Measurements from ENCODE around the gene PBX2. TPM values are rescaled to one million over a fixed set of nuclear protein-coding genes. Genes with fewer than 3 reads are reported as not detected.
"Not testable (repeated sequence)": the region's sequence is repeated elsewhere in the genome, so short reads cannot be mapped to it uniquely, and the experiment has no call there.

PBX2 gene
- total and polyA plus RNA-seq, 4 donors, result 11.5 to 91.2 (median 65.0) TPM

GRCh38 chr6:32191696-32192607, 1.9 kb upstream of the PBX2 start:
- Histone ChIP-seq H3K4me3 (ENCODE audit: low read length in 2 of 2) (no peak overlapping the region), H3K36me3 (ENCODE audit: control insufficient read depth in 1 of 2, insufficient read depth in 2 of 2, low read length in 1 of 2) (no peaks in the 10 kb centered on the region), H3K27me3 (ENCODE audit: control insufficient read depth in 1 of 2, insufficient read depth in 2 of 2, low read length in 1 of 2) (no peaks in the 10 kb centered on the region), H3K4me1 (ENCODE audit: control insufficient read depth in 1 of 2, insufficient read depth in 2 of 2, low read length in 2 of 2) (no peaks in the 10 kb centered on the region), H3K27ac (ENCODE audit: low read depth in 1 of 2, low read length in 2 of 2) (no peak overlapping the region), H3K9me3 (ENCODE audit: control insufficient read depth, low read length) (no peaks in the 10 kb centered on the region)
- 72 to 75% methylated on average over 15 of the region's 15 CpGs for WGBS, 2 donors
- no peak for DNase-seq
- ATAC-seq (ENCODE audit: low FRiP score), result no peak
- intact Hi-C loops (cut with DNase I), result loop anchor here (10.0 kb wide), 2 partner anchors 783 to 1013 kb away; partner anchors contain the start of genes HSD17B8 (in 1 of the 2), RING1 (in 1 of the 2), RXRB (in 1 of the 2) and SLC39A7 (in 1 of the 2)

- Histone ChIP-seq H3K27ac (ENCODE audit: low read depth in 1 of 2, low read length in 2 of 2) (peak overlapping the region in 1 of 2 donors; percentile 76), H3K36me3 (ENCODE audit: control insufficient read depth in 1 of 2, insufficient read depth in 2 of 2, low read length in 1 of 2) (no peaks in the 10 kb centered on the region), H3K4me1 (ENCODE audit: control insufficient read depth in 1 of 2, insufficient read depth in 2 of 2, low read length in 2 of 2) (no peaks in the 10 kb centered on the region), H3K27me3 (ENCODE audit: control insufficient read depth in 1 of 2, insufficient read depth in 2 of 2, low read length in 1 of 2) (no peaks in the 10 kb centered on the region), H3K9me3 (ENCODE audit: control insufficient read depth, low read length) (no peaks in the 10 kb centered on the region), H3K4me3 (ENCODE audit: low read length in 2 of 2) (no peak overlapping the region)
- WGBS, 2 donors, result 70 to 76% methylated on average over 8 of the region's 8 CpGs
- intact Hi-C loops (cut with DNase I), result loop anchor here (10.0 kb wide), 2 partner anchors 784 to 1014 kb away; partner anchors contain the start of genes HSD17B8 (in 1 of the 2), RING1 (in 1 of the 2), RXRB (in 1 of the 2) and SLC39A7 (in 1 of the 2)
- DNase-seq, result no peak
- no peak for ATAC-seq (ENCODE audit: low FRiP score)
These were observed 1.1 kb upstream of the PBX2 start for GRCh38 chr6:32190911-32191677.

GRCh38 chr6:32189742-32190053, 304 bp downstream of the PBX2 start:
- no peaks in the 10 kb centered on the region for H3K4me1 ChIP-seq (ENCODE audit: control insufficient read depth in 1 of 2, insufficient read depth in 2 of 2, low read length in 2 of 2)
- ATAC-seq (ENCODE audit: low FRiP score) (peak; percentile 4), DNase-seq (peak; percentile 60 to 80)
- H3K9me3 ChIP-seq (ENCODE audit: control insufficient read depth, low read length), result no peaks in the 10 kb centered on the region
- 10 to 20% methylated on average over 14 to 23 of the region's 23 CpGs for WGBS, 2 donors
- peak overlapping the region; percentile 30 to 60 for H3K27ac ChIP-seq (ENCODE audit: low read depth in 1 of 2, low read length in 2 of 2)
- intact Hi-C loops (cut with DNase I), result loop anchor here (10.0 kb wide), 2 partner anchors 785 to 1015 kb away; partner anchors contain the start of genes HSD17B8 (in 1 of the 2), RING1 (in 1 of the 2), RXRB (in 1 of the 2) and SLC39A7 (in 1 of the 2)
- H3K36me3 ChIP-seq (ENCODE audit: control insufficient read depth in 1 of 2, insufficient read depth in 2 of 2, low read length in 1 of 2), result no peaks in the 10 kb centered on the region
- peak overlapping the region; percentile 87 to 89 for H3K4me3 ChIP-seq (ENCODE audit: low read length in 2 of 2)
- H3K27me3 ChIP-seq (ENCODE audit: control insufficient read depth in 1 of 2, insufficient read depth in 2 of 2, low read length in 1 of 2), result no peaks in the 10 kb centered on the region

GRCh38 chr6:32189069-32189741, 797 bp downstream of the PBX2 start:
- H3K4me1 ChIP-seq (ENCODE audit: control insufficient read depth in 1 of 2, insufficient read depth in 2 of 2, low read length in 2 of 2), result no peaks in the 10 kb centered on the region
- no peaks in the 10 kb centered on the region for H3K27me3 ChIP-seq (ENCODE audit: control insufficient read depth in 1 of 2, insufficient read depth in 2 of 2, low read length in 1 of 2)
- DNase-seq (peak in 1 of 2 donors; percentile 64), ATAC-seq (ENCODE audit: low FRiP score) (no peak)
- peak overlapping the region; percentile 60 to 78 for H3K27ac ChIP-seq (ENCODE audit: low read depth in 1 of 2, low read length in 2 of 2)
- H3K9me3 ChIP-seq (ENCODE audit: control insufficient read depth, low read length), result no peaks in the 10 kb centered on the region
- intact Hi-C loops (cut with DNase I), result no loop called here
- peak overlapping the region; percentile 87 to 89 for H3K4me3 ChIP-seq (ENCODE audit: low read length in 2 of 2)
- no peaks in the 10 kb centered on the region for H3K36me3 ChIP-seq (ENCODE audit: control insufficient read depth in 1 of 2, insufficient read depth in 2 of 2, low read length in 1 of 2)
- 1 to 2% methylated on average over 10 of the region's 10 CpGs for WGBS, 2 donors

- intact Hi-C loops (cut with DNase I), result no loop called here
- Histone ChIP-seq H3K4me3 (ENCODE audit: low read length in 2 of 2) (peak overlapping the region in 1 of 2 donors; percentile 87), H3K9me3 (ENCODE audit: control insufficient read depth, low read length) (no peaks in the 10 kb centered on the region), H3K27ac (ENCODE audit: low read depth in 1 of 2, low read length in 2 of 2) (peak overlapping the region; percentile 20 to 78), H3K27me3 (ENCODE audit: control insufficient read depth in 1 of 2, insufficient read depth in 2 of 2, low read length in 1 of 2) (no peaks in the 10 kb centered on the region), H3K4me1 (ENCODE audit: control insufficient read depth in 1 of 2, insufficient read depth in 2 of 2, low read length in 2 of 2) (no peaks in the 10 kb centered on the region), H3K36me3 (ENCODE audit: control insufficient read depth in 1 of 2, insufficient read depth in 2 of 2, low read length in 1 of 2) (no peaks in the 10 kb centered on the region)
- WGBS, 2 donors, result 6 to 9% methylated on average over 11 to 13 of the region's 13 CpGs
- peak in 1 of 2 donors; percentile 59 for DNase-seq
- ATAC-seq (ENCODE audit: low FRiP score), result no peak
These were observed 1.5 kb downstream of the PBX2 start for GRCh38 chr6:32188381-32189068.

GRCh38 chr6:32187725-32188380, 2.1 kb downstream of the PBX2 start:
- H3K4me1 ChIP-seq (ENCODE audit: control insufficient read depth in 1 of 2, insufficient read depth in 2 of 2, low read length in 2 of 2); ATAC-seq (ENCODE audit: low FRiP score); H3K36me3 ChIP-seq (ENCODE audit: control insufficient read depth in 1 of 2, insufficient read depth in 2 of 2, low read length in 1 of 2); H3K27ac ChIP-seq (ENCODE audit: low read depth in 1 of 2, low read length in 2 of 2); H3K4me3 ChIP-seq (ENCODE audit: low read length in 2 of 2); intact Hi-C loops (cut with DNase I); H3K27me3 ChIP-seq (ENCODE audit: control insufficient read depth in 1 of 2, insufficient read depth in 2 of 2, low read length in 1 of 2); H3K9me3 ChIP-seq (ENCODE audit: control insufficient read depth, low read length): not testable (repeated sequence)
- peak in 1 of 2 donors; percentile 61 for DNase-seq
- 61 to 68% methylated on average over 18 of the region's 18 CpGs for WGBS, 2 donors

- intact Hi-C loops (cut with DNase I), result no loop called here
- H3K4me1 ChIP-seq (ENCODE audit: control insufficient read depth in 1 of 2, insufficient read depth in 2 of 2, low read length in 2 of 2), result no peaks in the 10 kb centered on the region
- H3K27ac ChIP-seq (ENCODE audit: low read depth in 1 of 2, low read length in 2 of 2), result no peak overlapping the region
- peak in 1 of 2 donors; percentile 37 for DNase-seq
- no peaks in the 10 kb centered on the region for H3K9me3 ChIP-seq (ENCODE audit: control insufficient read depth, low read length)
- ATAC-seq (ENCODE audit: low FRiP score), result no peak
- 76 to 79% methylated on average over 12 of the region's 12 CpGs for WGBS, 2 donors
- H3K4me3 ChIP-seq (ENCODE audit: low read length in 2 of 2), result no peak overlapping the region
- no peaks in the 10 kb centered on the region for H3K36me3 ChIP-seq (ENCODE audit: control insufficient read depth in 1 of 2, insufficient read depth in 2 of 2, low read length in 1 of 2)
- H3K27me3 ChIP-seq (ENCODE audit: control insufficient read depth in 1 of 2, insufficient read depth in 2 of 2, low read length in 1 of 2), result no peaks in the 10 kb centered on the region
These were observed 2.8 kb downstream of the PBX2 start for GRCh38 chr6:32187009-32187709.

Measured in aorta (tissue), 5 donors.